Loucy (cell line): Measurements from ENCODE around the gene MBP.

Experiments
- EZH2phosphoT487 ChIP-seq: fragments of 200-600 bp; IDR thresholded peaks from 2 replicates; pipeline ENCODE4 v1.6.1; 2018; ENCODE audit warnings: antibody characterized with exemption, mild to moderate bottlenecking, moderate library complexity, borderline replicate concordance
- TF ChIP-seq, protein P1 (sequence below): fragments of 200-600 bp; sonication (generic); conservative IDR thresholded peaks from 2 replicates; pipeline ENCODE4 v1.5.1; 2014; ENCODE audit warnings: mild to moderate bottlenecking, antibody characterized with exemption, low read length

DNA sequence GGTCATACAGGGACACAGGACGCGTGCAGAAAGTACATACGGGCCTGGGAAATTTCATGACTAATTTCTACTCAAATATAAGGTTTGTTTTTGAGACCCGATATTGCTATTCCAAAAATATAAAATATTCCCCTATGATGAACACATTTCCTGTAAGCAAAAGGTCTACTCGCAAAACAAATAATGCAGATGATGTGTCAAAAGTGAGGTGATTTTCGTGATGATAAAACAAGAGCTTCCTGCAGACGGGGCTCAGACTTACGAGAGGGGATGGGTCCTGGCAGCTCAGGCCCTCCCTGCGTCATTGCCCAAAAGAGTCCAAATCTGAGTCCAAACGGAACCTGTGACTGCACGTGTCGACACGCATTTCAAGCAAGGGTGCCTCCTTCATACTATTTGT, 62.7 kb downstream of the MBP start:
- TF ChIP-seq, protein P1, sequence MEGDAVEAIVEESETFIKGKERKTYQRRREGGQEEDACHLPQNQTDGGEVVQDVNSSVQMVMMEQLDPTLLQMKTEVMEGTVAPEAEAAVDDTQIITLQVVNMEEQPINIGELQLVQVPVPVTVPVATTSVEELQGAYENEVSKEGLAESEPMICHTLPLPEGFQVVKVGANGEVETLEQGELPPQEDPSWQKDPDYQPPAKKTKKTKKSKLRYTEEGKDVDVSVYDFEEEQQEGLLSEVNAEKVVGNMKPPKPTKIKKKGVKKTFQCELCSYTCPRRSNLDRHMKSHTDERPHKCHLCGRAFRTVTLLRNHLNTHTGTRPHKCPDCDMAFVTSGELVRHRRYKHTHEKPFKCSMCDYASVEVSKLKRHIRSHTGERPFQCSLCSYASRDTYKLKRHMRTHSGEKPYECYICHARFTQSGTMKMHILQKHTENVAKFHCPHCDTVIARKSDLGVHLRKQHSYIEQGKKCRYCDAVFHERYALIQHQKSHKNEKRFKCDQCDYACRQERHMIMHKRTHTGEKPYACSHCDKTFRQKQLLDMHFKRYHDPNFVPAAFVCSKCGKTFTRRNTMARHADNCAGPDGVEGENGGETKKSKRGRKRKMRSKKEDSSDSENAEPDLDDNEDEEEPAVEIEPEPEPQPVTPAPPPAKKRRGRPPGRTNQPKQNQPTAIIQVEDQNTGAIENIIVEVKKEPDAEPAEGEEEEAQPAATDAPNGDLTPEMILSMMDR, result no peak
- no peak for TF ChIP-seq EZH2phosphoT487
